B cell (primary cell): Measurements from ENCODE around the gene CCNF.

Source experiments
- EZH2 ChIP-seq: IDR thresholded peaks from 2 replicates; pipeline ENCODE4 v1.6.1; 2012; ENCODE audit warnings: borderline replicate concordance, low read depth, mild to moderate bottlenecking, moderate library complexity, low read length; ENCODE audit not compliant: insufficient read depth, poor library complexity, severe bottlenecking
- TF ChIP-seq, protein P1 (sequence below): fragments of 200-600 bp; IDR thresholded peaks from one replicate; pipeline ENCODE4 v1.8.0; 2022; ENCODE audit warnings: antibody characterized with exemption, mild to moderate bottlenecking

DNA sequence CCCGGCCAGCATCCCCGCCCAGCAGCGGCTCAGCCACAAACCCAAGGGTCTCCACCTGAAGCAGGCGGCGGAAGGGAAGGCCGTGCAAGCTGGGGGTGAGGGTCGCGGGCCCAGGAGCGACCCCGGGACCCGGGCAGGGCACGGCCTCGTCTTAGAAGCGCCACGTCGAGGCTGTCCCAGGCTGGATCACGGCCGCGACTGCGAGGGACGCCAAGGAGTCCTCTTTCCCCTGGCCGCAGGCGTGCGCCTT lies 538 bp upstream of the CCNF start:
- TF ChIP-seq, protein P1, sequence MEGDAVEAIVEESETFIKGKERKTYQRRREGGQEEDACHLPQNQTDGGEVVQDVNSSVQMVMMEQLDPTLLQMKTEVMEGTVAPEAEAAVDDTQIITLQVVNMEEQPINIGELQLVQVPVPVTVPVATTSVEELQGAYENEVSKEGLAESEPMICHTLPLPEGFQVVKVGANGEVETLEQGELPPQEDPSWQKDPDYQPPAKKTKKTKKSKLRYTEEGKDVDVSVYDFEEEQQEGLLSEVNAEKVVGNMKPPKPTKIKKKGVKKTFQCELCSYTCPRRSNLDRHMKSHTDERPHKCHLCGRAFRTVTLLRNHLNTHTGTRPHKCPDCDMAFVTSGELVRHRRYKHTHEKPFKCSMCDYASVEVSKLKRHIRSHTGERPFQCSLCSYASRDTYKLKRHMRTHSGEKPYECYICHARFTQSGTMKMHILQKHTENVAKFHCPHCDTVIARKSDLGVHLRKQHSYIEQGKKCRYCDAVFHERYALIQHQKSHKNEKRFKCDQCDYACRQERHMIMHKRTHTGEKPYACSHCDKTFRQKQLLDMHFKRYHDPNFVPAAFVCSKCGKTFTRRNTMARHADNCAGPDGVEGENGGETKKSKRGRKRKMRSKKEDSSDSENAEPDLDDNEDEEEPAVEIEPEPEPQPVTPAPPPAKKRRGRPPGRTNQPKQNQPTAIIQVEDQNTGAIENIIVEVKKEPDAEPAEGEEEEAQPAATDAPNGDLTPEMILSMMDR = no peak
- TF ChIP-seq EZH2 = no peak
